ENCODE measurements around the gene C1orf159.
"Not testable (repeated sequence)": the region's sequence is repeated elsewhere in the genome, so short reads cannot be mapped to it uniquely, and the experiment has no call there.

C1orf159 gene

DNA sequence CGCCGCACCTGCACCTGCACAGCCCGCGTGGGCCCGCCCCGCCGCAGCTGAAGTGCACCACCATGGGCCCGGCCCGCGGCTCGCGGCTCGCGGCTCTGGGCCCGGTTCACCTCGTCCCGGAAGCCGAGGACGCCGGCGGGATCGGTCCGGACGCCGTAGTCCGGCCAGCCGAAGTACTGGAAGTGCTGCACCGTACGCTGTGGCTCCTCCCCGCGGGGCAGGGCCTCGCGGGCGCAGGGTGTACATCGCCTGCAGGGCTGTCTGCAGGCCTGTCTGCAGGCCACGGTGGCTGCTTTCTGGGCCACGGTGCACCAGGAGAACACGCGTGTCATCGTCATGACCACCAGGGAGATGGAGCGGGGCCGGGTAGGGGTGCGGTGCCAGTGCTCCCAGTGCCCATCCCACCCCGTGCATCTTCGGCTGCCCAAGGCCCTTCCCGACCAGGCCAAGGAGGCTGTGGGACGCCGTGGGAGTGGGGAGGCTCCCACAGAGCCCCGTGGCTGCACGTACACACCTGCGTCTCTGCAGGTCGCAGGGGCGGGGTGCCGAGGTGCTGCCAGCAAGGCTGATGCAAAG, 48.5 kb downstream of the C1orf159 start:
- DNase-seq (ENCODE audit: low read depth) = no peak

DNA sequence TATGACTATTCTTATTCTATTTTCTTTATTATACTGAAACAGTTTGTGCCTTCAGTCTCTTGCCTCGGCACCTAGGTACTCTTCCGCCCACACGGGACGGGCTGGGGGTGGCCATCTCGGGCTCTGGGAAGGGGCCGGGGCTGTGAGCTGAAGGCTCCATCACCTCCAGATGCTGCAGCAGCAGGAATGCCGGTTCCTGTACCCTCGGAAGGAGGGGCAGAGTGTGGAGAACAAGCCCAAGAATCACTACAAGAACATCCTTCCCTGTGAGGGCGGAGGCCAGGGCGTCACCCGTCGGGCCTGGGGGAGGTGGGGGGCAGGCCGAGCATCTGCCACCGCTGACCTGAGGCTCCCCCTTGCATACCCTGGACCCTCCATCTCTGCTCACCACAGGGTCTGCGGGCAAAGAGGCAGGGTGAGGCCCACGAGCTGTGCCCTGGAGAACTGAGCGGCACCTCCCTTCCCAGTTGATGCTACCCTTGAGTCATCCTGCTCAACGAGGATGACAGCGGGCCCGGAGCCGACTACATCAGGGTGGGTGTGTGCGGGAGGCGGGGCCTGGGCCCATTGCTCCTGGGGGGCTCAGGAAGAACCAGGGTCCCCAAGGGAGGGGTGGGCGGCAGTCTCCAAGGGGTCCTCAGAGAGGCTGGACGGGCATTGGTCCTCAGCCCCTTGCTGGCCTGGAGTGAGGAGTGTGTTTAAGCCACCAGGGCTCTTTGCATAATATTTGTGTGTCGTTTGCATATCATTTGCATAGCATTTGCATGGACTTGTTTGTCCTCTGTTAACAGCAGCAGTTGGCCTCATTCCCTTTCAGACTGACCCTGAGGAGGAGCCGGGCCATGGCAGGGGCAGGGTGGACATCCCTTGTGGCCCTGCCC, 49.2 kb downstream of the C1orf159 start:
- DNase-seq (ENCODE audit: low read depth) = no peak

DNA sequence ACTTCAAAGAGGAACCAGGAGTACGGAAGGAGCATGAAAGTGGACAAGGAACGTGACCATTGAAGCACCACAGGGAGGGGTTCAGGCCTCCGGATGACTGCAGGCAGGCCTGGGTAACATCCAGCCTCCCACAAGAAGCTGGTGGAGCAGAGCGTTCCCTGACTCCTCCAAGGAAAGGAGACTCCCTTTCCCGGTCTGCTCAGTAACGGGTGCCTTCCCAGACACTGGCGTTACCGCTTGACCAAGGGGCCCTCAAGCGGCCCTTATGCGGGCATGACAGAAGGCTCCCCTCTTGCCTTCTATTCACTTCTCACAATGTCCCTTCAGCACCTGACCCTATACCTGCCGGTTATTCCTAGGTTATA, 50.0 kb downstream of the C1orf159 start:
- not testable (repeated sequence) for DNase-seq (ENCODE audit: low read depth)

DNA sequence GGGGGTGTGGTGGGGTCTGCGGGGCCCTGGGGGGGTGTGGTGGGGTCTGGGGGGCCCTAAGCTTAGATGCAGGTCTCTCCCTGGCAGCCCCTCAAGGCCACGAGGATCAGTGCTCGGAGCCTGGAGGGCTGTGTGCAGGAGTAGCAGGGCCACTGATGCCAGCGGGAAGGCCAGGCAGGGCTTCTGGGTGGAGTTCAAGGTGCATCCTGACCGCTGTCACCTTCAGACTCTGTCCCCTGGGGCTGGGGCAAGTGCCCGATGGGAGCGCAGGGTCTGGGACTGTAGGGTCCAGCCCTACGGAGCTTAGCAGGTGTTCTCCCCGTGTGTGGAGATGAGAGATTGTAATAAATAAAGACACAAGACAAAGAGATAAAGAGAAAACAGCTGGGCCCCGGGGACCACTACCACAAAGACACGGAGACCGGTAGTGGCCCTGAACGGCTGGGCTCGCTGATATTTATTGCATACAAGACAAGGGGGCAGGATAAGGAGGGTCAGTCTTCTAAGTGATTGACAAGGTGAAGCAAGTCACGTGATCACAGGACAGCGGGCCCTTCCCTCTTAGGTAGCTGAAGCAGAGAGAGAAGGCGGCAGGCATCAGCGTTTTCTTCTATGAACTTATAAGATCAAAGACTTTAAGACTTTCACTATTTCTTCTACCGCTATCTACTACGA, 50.5 kb downstream of the C1orf159 start:
- no peak for DNase-seq (ENCODE audit: low read depth)

DNA sequence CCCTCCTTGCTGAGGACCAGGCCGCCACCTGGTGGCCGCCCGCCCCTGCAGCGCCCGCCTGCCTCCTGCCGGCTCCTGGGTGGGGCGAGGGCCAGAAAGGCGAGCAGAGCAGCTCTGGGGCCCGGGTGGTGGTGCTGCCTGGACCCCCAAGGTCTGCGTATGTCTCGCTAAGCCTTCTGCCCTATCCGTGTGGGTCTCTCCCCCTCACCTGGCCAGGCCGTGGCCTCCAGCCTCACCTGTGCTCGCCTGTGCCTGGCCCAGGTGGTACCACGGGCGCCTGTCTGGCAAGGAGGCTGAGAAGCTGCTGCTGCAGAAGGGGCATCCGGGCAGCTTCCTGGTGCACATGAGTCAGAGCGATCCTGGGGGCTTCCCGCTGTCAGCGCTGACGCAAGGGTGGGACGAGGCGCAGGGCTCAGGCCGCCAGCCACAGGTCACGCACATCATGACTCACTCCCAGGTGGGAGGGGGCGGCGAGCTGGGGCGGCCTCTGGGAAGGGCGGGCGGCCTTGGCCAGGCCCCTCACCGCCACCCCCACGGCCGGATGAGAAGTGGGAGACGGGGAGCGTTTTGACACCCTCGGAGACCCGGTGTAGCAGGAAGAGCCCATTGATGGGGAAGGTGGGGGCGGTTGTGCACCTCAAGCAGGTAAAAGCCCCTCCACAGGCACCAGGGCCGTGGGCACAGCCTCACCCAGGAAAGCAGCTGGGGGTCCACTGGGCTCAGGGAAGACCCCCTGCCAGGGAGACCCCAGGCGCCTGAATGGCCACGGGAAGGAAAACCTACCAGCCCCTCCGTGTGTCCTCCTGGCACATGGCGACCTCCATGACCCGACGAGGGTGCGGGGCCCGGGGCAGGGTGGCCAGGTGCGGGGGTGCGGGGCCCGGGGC, 51.7 kb downstream of the C1orf159 start:
- DNase-seq (ENCODE audit: low read depth) = peak; percentile 22

DNA sequence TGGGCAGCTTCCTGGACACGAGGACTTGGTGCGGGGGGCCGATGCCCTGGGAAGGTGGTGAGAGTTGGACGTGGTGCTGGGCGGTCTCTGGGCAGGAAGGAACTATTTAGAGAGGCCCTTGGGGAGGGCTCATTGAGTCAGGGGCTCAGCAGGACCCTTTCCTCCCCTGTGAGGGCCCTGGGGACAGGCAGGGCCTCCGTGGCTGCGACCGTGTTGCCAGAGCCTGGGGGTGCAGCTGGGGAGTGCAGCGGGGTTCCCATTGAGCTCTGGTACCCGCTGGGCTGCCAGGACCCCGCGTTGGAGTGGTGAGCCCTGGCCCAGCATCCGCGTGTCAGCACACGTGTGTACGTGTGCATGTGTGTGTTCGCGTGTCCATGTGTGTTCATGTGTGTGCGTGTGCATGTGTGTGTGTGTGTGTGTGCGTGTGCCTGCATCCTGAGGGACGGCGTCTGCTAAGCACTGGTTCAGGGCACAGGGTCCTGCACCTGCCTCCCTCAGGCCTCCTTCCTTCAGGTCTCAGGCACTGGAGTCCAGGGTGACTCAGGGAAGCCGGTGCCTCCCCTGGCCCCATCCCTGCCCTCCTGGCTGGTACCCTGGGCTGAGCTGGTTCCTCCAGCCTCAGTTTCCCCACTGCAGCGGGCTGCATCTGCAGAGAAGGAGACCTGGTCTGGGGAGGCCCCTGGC, 52.5 kb downstream of the C1orf159 start:
- no peak for DNase-seq (ENCODE audit: low read depth)

DNA sequence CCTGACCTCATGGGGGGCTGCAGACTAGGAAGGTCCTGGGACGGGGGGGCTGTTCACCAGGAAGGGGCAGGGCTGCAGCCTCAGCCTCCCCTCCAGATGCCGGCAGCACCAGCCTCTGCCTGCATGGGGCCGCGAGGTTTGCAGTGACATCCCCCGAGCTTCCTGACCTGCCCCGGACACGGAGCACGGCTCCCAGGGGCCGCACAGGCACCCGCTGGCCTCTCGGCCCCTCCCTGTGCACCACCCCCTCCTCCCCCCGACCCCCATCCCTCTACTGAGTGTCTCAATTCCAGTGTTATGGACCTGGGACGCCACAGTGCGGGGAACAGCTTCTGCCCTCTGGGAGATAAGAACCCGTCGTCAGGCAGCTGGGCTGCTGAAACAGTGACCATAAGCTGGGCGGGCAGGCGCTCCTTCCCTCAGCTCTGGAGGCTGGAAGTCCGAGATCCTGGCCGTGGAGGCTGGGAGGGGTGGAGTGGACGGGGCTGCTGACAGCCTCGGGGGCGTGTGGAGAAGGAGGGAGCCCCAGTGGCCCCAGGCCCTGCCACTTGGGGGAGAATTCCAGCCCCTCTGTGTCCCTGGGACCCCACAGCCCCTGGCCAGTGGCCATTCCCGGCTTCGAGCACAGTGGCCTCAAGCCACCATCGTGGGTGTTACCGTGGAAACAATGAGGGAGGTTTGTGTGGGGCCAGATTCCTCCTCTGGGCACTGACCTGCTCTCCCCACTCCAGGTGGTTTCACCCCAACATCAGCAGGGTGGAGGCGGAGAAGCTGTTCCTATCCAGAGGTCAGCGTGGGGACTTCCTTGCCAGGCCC, 53.3 kb downstream of the C1orf159 start:
- DNase-seq (ENCODE audit: low read depth) = no peak

DNA sequence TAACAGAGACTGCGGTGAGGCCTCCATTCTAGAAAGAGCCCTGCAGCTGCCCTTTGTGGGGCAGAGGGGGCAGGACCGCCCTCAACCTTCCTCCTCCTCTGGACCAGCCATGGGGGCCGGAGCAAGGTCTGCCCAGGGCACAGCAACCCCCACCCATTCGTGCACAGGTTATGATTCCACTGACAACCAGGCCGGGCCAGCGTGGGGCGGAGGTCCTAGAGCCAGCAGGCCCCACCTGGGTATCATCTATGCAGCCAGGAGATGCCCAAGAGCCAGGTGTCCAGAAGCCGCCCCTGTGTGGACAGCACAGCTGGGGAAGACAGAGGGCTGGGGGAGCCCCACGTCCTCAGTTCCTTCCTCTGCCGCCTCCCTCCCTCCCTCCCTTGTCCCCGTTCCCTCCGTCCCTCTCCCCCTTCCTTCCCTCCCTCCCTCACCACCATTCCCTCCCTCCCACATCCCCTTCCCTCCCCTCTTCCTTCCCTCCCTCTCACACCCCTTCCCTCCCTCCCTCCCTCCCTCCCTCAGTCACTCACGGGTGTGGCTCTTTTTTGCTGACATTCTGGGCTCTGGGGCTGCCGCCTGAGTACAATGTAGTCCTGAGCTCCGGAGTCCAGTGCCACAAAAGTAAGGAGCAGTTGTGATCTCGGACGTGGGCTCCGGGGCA, 54.1 kb downstream of the C1orf159 start:
- DNase-seq (ENCODE audit: low read depth) = no peak

DNA sequence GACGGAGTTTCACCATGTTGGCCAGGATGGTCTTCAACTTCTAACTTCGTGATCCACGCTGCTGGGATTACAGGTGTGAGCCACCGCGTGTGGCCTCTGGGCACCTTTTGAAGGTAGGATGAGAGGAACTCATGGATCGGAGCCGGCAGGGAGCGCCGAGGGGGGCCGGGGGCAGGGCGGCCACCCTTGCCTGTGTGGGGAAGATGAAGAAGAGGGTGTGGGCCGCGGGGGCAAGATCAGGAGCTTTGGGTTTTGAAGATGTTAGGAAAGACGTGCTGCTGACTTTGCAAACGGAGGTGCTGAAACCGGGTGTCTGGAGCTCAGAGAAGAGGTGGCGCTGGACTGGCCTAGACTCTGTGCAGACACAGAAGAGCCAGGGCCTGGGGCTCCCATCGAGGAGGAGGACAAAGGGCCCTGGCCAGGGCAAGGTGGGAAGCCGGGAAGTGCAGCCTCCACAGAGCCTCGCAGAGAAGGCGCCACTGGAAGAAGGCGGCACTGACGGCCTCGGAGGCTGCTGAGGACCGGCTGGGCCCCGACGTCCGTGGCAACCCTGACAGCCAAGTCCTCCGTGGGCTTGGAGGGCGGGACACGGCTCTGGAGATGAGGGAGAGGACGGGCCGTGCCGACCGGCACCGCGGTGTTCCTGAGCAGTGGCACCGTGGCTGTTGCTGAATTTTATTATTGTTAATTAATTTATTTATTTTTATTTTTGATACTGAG, 55.4 kb downstream of the C1orf159 start:
- no peak for DNase-seq (ENCODE audit: low read depth)

DNA sequence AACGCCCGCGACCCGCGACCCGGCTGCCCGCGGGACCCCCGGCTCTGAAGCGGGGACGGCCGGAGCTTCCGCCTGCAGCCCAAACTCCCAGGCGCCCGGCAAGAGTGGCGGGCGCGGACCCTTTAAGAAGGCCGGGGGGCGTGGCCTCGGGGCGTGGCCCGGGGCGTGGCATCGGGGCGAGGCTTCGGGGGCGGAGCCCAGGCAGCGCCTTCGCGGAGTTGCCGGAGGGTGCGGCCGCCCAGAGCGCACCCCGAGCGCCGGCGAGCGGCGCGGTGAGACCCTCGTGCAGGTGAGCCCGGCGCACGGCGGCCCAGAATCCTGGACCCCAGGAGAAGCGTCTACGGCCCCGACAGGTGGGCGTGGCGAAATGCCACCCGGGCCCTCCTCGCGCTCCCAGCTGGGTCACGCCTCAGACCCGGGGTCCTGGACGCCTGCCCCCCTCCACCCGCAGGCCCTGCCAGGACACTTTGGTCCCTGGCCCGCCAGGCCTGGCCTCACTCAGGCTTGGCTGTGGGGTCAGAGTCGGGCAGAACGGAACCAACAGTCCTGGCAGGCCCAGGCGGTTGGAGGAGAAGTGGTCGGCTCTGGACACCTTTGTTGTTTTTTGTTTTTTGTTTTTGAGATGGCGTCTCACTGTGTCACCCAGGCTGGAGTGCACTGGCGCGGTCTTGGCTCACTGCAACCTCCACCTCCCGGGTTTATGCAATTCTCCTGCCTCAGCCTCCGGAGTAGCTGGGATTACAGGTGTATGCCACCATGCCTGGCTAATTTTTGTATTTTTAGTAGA, 56.2 kb downstream of the C1orf159 start:
- DNase-seq (ENCODE audit: low read depth) = peak; percentile 59

DNA sequence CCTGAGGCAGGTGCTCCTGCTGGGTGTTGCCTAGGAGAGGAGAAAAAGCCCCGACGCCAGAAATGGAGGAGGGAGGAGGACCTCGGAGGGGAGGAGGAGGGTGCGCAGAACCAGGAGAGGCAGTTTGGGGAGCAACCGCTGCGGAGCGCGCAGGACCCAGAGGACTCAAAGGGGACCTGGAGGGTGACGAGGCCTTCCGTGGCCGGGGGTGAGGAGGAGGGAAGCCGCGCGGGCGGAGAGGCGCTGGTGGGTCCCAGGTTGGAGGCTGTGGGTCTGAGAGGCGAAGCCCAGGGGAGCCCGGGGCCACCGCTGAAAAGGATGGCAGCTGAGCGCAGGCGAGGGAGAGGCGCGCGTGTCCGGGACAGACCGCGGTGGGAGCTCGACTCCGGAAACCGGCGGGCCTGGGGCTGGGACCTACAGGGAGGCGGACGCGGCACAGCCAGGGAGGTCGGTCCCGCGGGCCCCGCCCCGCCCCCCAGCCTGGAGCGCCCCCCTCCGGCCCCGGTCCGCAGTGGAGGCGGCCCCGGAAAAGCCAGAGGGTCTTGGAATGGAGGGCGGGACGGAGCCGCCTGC, 56.9 kb downstream of the C1orf159 start:
- no peak for DNase-seq (ENCODE audit: low read depth)

DNA sequence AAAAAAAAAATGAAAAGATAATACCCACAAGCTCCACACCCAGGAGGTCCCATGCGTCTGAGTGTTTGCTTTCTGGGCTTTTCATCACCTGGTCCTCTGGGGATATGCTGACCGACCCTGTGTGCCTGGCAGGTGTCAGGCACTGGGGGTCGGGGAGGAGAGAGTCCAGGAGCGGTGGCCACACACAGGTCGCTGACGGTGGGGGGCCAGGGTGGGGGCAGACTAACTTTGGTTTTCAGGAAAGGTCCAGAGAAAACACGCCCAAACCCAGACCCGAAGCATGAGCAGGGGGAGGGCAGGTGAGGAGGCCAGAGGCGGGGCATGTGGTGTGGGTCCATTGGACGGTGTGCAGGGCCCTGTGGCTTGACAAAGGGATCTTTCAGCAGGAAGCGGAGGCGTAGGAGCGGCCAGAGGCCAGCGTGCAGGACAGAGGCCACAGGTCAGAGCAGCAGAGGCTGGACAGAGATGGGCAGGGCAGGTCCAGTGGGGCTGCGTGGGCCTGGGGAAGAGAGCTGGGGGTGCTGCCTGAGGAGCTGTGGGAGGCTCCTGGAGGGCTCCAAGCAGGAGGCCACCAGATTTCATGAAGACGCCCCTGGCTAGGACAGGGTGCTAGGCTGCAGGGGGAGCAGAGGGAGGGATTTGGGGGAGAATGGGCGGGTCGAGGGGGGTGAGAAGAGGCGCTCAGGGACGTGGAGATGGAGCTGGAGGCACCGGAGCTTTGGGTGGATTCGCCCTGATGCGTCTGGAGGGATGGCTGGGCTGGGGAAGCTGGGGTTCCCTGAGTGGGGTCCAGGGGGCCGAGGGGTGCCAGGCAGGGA, 57.6 kb downstream of the C1orf159 start:
- DNase-seq (ENCODE audit: low read depth) = no peak

DNA sequence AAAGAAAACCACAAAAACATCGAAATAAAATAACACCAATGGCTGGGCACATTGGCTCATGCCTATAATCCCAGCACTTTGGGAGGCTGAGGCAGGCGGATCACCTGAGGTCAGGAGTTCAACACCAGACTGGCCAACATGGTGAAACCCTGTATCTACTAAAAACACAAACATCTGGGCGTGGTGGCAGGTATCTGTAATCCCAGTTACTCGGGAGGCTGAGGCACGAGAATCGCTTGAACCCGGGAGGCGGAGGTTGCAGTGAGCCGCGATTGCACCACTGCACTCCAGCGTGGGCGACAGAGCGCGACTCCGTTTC, 58.2 kb downstream of the C1orf159 start:
- DNase-seq (ENCODE audit: low read depth) = not testable (repeated sequence)

DNA sequence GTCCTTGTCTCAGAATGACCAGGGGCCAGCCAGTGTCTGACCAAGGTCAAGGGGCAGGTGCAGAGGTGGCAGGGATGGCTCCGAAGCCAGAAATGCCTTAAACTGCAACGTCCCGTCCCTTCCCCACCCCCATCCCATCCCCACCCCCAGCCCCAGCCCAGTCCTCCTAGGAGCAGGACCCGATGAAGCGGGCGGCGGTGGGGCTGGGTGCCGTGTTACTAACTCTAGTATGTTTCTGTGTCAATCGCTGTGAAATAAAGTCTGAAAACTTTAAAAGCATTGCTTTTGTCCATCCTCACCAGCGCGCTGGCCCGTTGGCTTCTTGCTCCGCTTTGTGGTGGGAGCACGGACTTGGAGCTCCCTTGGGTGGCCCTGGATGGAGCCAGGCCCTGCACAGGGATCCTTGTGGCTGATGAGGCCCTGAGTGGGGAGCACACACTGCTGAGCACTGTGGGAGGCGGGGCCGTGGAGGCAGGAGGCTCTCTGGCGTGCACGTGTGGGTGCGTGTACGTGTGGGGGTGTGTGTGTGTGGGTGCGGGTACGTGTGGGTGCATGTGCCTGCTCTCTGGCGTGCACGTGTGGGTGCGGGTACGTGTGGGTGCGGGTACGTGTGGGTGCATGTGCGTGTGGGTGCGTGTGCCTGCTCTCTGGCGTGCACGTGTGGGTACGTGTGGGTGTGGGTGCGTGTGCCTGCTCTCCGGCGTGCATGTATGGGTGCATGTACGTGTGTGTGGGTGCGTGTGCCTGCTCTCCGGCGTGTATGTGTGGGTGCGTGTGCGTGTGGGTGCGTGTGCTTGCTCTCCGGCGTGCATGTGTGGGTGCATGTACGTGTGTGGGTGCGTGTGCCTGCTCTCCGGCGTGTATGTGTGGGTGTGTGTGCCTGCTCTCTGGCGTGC, 59.8 kb downstream of the C1orf159 start:
- no peak for DNase-seq (ENCODE audit: low read depth)

DNA sequence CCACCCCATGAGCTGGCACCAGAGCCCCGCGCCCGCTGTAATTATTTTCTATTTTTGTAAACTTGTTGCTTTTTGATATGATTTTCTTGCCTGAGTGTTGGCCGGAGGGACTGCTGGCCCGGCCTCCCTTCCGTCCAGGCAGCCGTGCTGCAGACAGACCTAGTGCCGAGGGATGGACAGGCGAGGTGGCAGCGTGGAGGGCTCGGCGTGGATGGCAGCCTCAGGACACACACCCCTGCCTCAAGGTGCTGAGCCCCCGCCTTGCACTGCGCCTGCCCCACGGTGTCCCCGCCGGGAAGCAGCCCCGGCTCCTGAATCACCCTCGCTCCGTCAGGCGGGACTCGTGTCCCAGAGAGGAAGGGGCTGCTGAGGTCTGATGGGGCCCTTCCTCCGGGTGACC, 60.9 kb downstream of the C1orf159 start:
- no peak for DNase-seq (ENCODE audit: low read depth)

DNA sequence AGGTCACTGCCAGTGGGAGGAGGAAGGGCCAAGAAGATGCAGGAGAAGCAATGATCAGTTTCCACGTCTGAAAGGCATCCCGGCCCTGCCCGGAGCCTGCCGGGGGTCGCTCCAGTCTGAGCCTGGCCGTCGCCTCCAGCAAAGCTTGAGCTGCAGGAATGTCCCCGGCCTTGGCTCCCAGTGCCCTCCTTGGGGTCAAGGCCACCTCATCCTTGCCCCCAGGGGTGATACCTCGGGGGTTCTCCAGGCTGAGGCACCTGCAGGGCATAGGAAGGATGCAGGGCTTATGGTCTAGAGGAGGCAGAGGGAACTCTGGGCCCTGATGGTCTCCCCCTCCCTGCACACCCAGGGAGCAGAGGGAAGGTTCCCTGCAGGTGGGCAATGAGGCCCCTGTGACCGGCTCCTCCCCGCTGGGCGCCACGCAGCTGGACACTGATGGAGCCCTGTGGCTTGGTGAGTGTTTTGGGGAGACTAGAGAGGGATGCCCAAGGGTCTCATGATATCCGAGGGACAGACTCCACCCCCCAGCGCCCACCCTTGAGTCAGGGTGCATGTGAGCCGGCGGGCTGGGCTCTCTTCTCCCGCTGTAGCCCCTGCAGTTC, 61.7 kb downstream of the C1orf159 start:
- DNase-seq (ENCODE audit: low read depth) = no peak
